ENCODE results near the gene MBTD1. TPM values are rescaled to one million over a fixed set of nuclear protein-coding genes. Genes with fewer than 3 reads are reported as not detected.
A peak's percentile ranks its signal among the peaks of the same experiment; 100 is the strongest.

MBTD1 gene
- total and polyA plus RNA-seq, 2 of the 8 experiments (the other 6 are each of a cell fraction or from before 2014, with no cell fraction given) = 20.3 to 51.4 TPM

GRCh38 chr17:51298508-51299371 lies 38.9 kb upstream of the MBTD1 start:
- Histone ChIP-seq H3K23me2 (ENCODE audit: low read depth, low read length) (no peaks in the 10 kb centered on the region; the same call in 1 of the 2 replicates), H3K4ac (replicated peaks; ENCODE audit: insufficient read length, low read depth, low read length) (no peak overlapping the region), H2BK20ac (ENCODE audit: low read length) (no peak overlapping the region), H3K56ac (replicated peaks; ENCODE audit: insufficient read length, low read depth, low read length) (no peak overlapping the region), H3K9me3 (ENCODE audit: insufficient read depth in 2 of 2, low read depth in 1 of 2, low read length in 1 of 2) (no peaks in the 10 kb centered on the region), H3K79me1 (ENCODE audit: low read depth, low read length) (no peaks in the 10 kb centered on the region), H2BK15ac (ENCODE audit: low read length) (no peak overlapping the region), H3K18ac (ENCODE audit: extremely low read depth, low read length) (no peak overlapping the region), H2BK120ac (replicated peaks; ENCODE audit: low read depth, low read length) (no peak overlapping the region), H4K5ac (ENCODE audit: insufficient read length, low read depth, low read length) (no peak overlapping the region), H3K36me3 (ENCODE audit: control insufficient read depth in 2 of 4, insufficient read depth in 4 of 4, low read length in 3 of 4) (peaks cover 0 to 14% (median 6%) of the 10 kb centered on the region in 4 experiments; a peak in 4 of 8 replicates), H3K79me2 (ENCODE audit: control insufficient read depth in 1 of 2, insufficient read depth in 2 of 2, low read length in 2 of 2) (peaks cover 0 to 2% of the 10 kb centered on the region in 2 experiments; a peak in 1 of 4 replicates), H4K20me1 (replicated peaks in 1 of 2; ENCODE audit: control insufficient read depth in 1 of 2, insufficient read depth in 2 of 2, low read length in 2 of 2) (no peaks in the 10 kb centered on the region), H3K4me2 (ENCODE audit: insufficient read depth in 1 of 2, low read depth in 2 of 2, low read length in 2 of 2) (no peak overlapping the region), H4K8ac (ENCODE audit: extremely low read depth, insufficient read depth, low read length) (no peak overlapping the region), H3K9ac (replicated peaks in 1 of 4; ENCODE audit: extremely low read depth in 1 of 4, low read depth in 3 of 4, low read length in 3 of 4) (no peak overlapping the region), H2BK5ac (ENCODE audit: low read depth, low read length) (no peak overlapping the region), H3K4me1 (replicated peaks in 1 of 4; ENCODE audit: control insufficient read depth in 3 of 4, insufficient read depth in 4 of 4, low read length in 3 of 4) (peaks cover 0 to 11% (median 3%) of the 10 kb centered on the region in 4 experiments; a peak in 2 of 7 replicates), H3K27me3 (replicated peaks in 1 of 4; ENCODE audit: control insufficient read depth in 3 of 4, extremely low read depth in 1 of 4, insufficient read depth in 3 of 4, low read length in 3 of 4) (no peaks in the 10 kb centered on the region), H3K4me3 (ENCODE audit: extremely low read depth in 1 of 4, insufficient read depth in 2 of 4, low read depth in 3 of 4, low read length in 4 of 4) (no peak overlapping the region), H3K27ac (ENCODE audit: low read depth, low read length) (no peak overlapping the region), H3K23ac (ENCODE audit: insufficient read length) (no peak overlapping the region), H4K91ac (replicated peaks; ENCODE audit: insufficient read length, low read length) (no peak overlapping the region), H2AK5ac (ENCODE audit: low read depth, low read length) (no peak overlapping the region), H2BK12ac (ENCODE audit: low read depth, low read length) (no peak overlapping the region), H3K14ac (ENCODE audit: insufficient read length) (no peak overlapping the region), H2AFZ (ENCODE audit: low read length) (no peak overlapping the region)
- FAIRE-seq = peak; percentile 93
- ChIA-PET POLR2A (ENCODE audit: partially characterized antibody) (interaction anchor here (0.5 to 2.2 kb wide), 4 partner anchors 10 to 341 kb away, joined by 3 to 8 read pairs (median 3); partner anchors contain the start of gene UTP18), CTCF (ENCODE audit: partially characterized antibody) (interaction anchor here (0.6 to 3.8 kb wide), 33 partner anchors 9 to 458 kb away, joined by 3 to 42 read pairs (median 4); no protein-coding TSS in a partner anchor)
- 86% methylated on average over 10 of the region's 10 CpGs; no CpG with 5 or more reads in 1 of the 2 experiments for WGBS, 2 experiments (ENCODE audit: extremely low coverage in 1 of 2, insufficient coverage in 1 of 2, insufficient read length in 1 of 2, insufficient replicate concordance in 2 of 2, low coverage in 1 of 2, low lambda C conversion rate in 2 of 2, missing lambda C conversion rate in 1 of 2)
- no peak for DNase-seq (ENCODE audit: low read depth in 1 of 2, low spot score in 2 of 2)
- no peak for TF ChIP-seq BRCA1 (IDR thresholded peaks at IDR 0.05; ENCODE audit: low read depth, low read length)
- peak in 2 of 3 experiments; percentile 68 to 83; a peak in 3 of 4 replicates for TF ChIP-seq CTCF (IDR thresholded peaks at IDR 0.05; ENCODE audit: control extremely low read depth in 1 of 3, insufficient read depth in 1 of 3, low read depth in 1 of 3, low read length in 3 of 3)
- peak; percentile 80 to 87 for TF ChIP-seq RAD21 (IDR thresholded peaks at IDR 0.05 in 1 of 2, conservative IDR thresholded peaks at IDR 0.05 in 1 of 2; ENCODE audit: low read depth in 2 of 2, low read length in 2 of 2)
- no peak for TF ChIP-seq SIRT6 (IDR thresholded peaks at IDR 0.05; ENCODE audit: low read length)
- peak; percentile 62 for TF ChIP-seq TEAD4 (IDR thresholded peaks at IDR 0.05; ENCODE audit: low read depth, low read length)
- TF ChIP-seq POLR2A (IDR thresholded peaks at IDR 0.05; ENCODE audit: control extremely low read depth in 1 of 2, low read depth in 2 of 2, low read length in 2 of 2) = 0 out of 3 replicates have a peak, but pooled peaks of 1 of the 2 experiments have one; percentile 8
- no peak for TF ChIP-seq KDM1A (IDR thresholded peaks at IDR 0.05; ENCODE audit: borderline replicate concordance, low read length)
- no peak for TF ChIP-seq RFX5 (IDR thresholded peaks at IDR 0.05; ENCODE audit: borderline replicate concordance, low read depth, low read length)
- TF ChIP-seq TCF12 (IDR thresholded peaks at IDR 0.05; ENCODE audit: low read depth, low read length) = no peak
